HG03095 (cell line): ENCODE measurements around the gene ERICH2.

Experiments used
- ATAC-seq: cut with Tn5 transposase; IDR thresholded peaks from one replicate; pipeline ENCODE4 v1.9.1; 2021; ENCODE audit warnings: moderate library complexity; ENCODE audit not compliant: unreplicated experiment

The ERICH2 gene

GRCh38 chr2:170830166-170830565, 60.0 kb downstream of the ERICH2 start:
- no peak for ATAC-seq

- no peak for ATAC-seq
Observed at GRCh38 chr2:170831115-170831514, 60.9 kb downstream of the ERICH2 start.

- no peak for ATAC-seq
Observed at GRCh38 chr2:170836027-170836426, 65.8 kb downstream of the ERICH2 start.

GRCh38 chr2:170840717-170841210, 70.6 kb downstream of the ERICH2 start:
- ATAC-seq = no peak

GRCh38 chr2:170842785-170843184, 72.6 kb downstream of the ERICH2 start:
- no peak for ATAC-seq

- ATAC-seq = no peak
Observed at GRCh38 chr2:170843656-170844055, 73.5 kb downstream of the ERICH2 start.

GRCh38 chr2:170845343-170845742, 75.2 kb downstream of the ERICH2 start:
- ATAC-seq = no peak

GRCh38 chr2:170846314-170846713, 76.1 kb downstream of the ERICH2 start:
- ATAC-seq = no peak

GRCh38 chr2:170847716-170848115, 77.5 kb downstream of the ERICH2 start:
- ATAC-seq = no peak
